Caco-2 (cell line): Measurements from ENCODE around the gene PTPRF. TPM values are rescaled to one million over a fixed set of nuclear protein-coding genes. Genes with fewer than 3 reads are reported as not detected.

Experiments used
- BruUV-seq: library from RNA; stranded (reverse); fragments of 400-500 nt; replicated peaks from 2 replicates; lab custom pipeline; 2021; lab: Mats Ljungman, UMichigan
- CTCF ChIA-PET: fragments of 300-600 bp; sonication (Branson Sonifier 250); formaldehyde crosslinking; loops from one replicate; lab custom pipeline; 2022; ENCODE audit warnings: antibody characterized with exemption; lab: Charles Lee
- POLR2A ChIA-PET: fragments of 300-600 bp; sonication (Branson Sonifier 250); formaldehyde crosslinking; loops from one replicate; lab custom pipeline; 2022; ENCODE audit warnings: antibody characterized with exemption; lab: Charles Lee
- DNase-seq, 2 experiments: peaks; one replicate each; pipeline versions ENCODE4 v3.0.0 to v3.0.0-alpha.2; 2020 to 2022
- H3K27me3 ChIP-seq: replicated peaks from 2 replicates; pipeline ENCODE4 v1.6.0; 2011; ENCODE audit warnings: low read length; ENCODE audit not compliant: control insufficient read depth, insufficient read depth
- H3K36me3 ChIP-seq: 2 replicates; pipeline ENCODE4 v1.5.1; 2011; ENCODE audit warnings: low read length; ENCODE audit not compliant: control insufficient read depth, insufficient read depth
- H3K4me1 ChIP-seq: fragments of 250-450 bp; sonication (Bioruptor Pico); 2 replicates; pipeline ENCODE4 v1.5.1; 2020; ENCODE audit warnings: mild to moderate bottlenecking
- H3K4me3 ChIP-seq: 2 replicates; pipeline ENCODE4 v1.5.1; 2011; ENCODE audit warnings: low read depth, mild to moderate bottlenecking, control low read depth, low read length
- H3K9me3 ChIP-seq: fragments of 250-450 bp; sonication (Bioruptor Pico); 2 replicates; pipeline ENCODE4 v1.5.1; 2020; ENCODE audit warnings: mild to moderate bottlenecking, moderate library complexity
- H3K27ac Mint-ChIP-seq: one replicate; pipeline ENCODE4 v1.8.0; 2022; ENCODE audit warnings: mixed read lengths; ENCODE audit not compliant: unreplicated experiment
- H3K27me3 Mint-ChIP-seq: one replicate; pipeline ENCODE4 v1.8.0; 2022; ENCODE audit warnings: mixed read lengths; ENCODE audit not compliant: insufficient read depth, unreplicated experiment
- H3K36me3 Mint-ChIP-seq: one replicate; pipeline ENCODE4 v1.8.0; 2022; ENCODE audit warnings: mild to moderate bottlenecking, mixed read lengths; ENCODE audit not compliant: insufficient read depth, unreplicated experiment
- H3K4me1 Mint-ChIP-seq: one replicate; pipeline ENCODE4 v1.8.0; 2022; ENCODE audit warnings: low read depth, mixed read lengths; ENCODE audit not compliant: unreplicated experiment
- H3K4me3 Mint-ChIP-seq: one replicate; pipeline ENCODE4 v1.8.0; 2022; ENCODE audit warnings: mild to moderate bottlenecking, moderate library complexity, mixed read lengths; ENCODE audit not compliant: unreplicated experiment
- H3K9me3 Mint-ChIP-seq: one replicate; pipeline ENCODE4 v1.8.0; 2022; ENCODE audit warnings: mixed read lengths; ENCODE audit not compliant: unreplicated experiment
- CTCF ChIP-seq, 2 experiments: fragments of 200-600 bp in 1 of 2; IDR thresholded peaks; 1 replicate in 1 of 2; 2 replicates in 1 of 2; pipeline versions ENCODE4 v1.5.1 to v1.8.0; 2011 to 2022; ENCODE audit warnings: antibody characterized with exemption in 1 of 2, control low read depth in 1 of 2, inconsistent platforms in 1 of 2, low read depth in 1 of 2, low read length in 1 of 2, mild to moderate bottlenecking in 1 of 2, moderate library complexity in 1 of 2; ENCODE audit not compliant: insufficient read depth in 1 of 2, severe bottlenecking in 1 of 2, unreplicated experiment in 1 of 2
- intact Hi-C: fragments of 100-400 bp; cut with micrococcal nuclease; formaldehyde crosslinking; loops from one replicate; pipeline ENCODE4 v1.10.0; 2022; ENCODE audit not compliant: unreplicated experiment
- total RNA-seq: library from RNA; stranded (reverse); gene quantifications from 2 replicates; pipeline ENCODE4 v1.2.3, GENCODE V29; 2022

The PTPRF gene
- total RNA-seq, 1 experiment from 2014 or later: 158 TPM

GRCh38 chr1:43492826-43493225 is 37.9 kb upstream of the PTPRF start:
- Mint-ChIP-seq H3K27me3 (no peaks in the 10 kb centered on the region), H3K36me3 (no peaks in the 10 kb centered on the region), H3K4me3 (no peak overlapping the region), H3K9me3 (peaks cover 29% of the 10 kb centered on the region), H3K4me1 (peaks cover 10% of the 10 kb centered on the region), H3K27ac (no peak overlapping the region)
- no peak for DNase-seq
- no peak for TF ChIP-seq CTCF (IDR thresholded peaks at IDR 0.05; ENCODE audit: insufficient read depth in 1 of 2, low read depth in 1 of 2, low read length in 1 of 2, severe bottlenecking in 1 of 2, unreplicated experiment in 1 of 2)
- no peaks in the 10 kb centered on the region for H3K27me3 ChIP-seq
- ChIA-PET POLR2A (no interaction called here), CTCF (no interaction called here)
- H3K4me3 ChIP-seq: no peak overlapping the region
- peaks cover 6% of the 10 kb centered on the region; the same call in 1 of the 2 replicates for H3K4me1 ChIP-seq
- H3K36me3 ChIP-seq: no peaks in the 10 kb centered on the region
- intact Hi-C loops: no loop called here
- BruUV-seq: no TSS peak
- no peaks in the 10 kb centered on the region; the same call in 1 of the 2 replicates for H3K9me3 ChIP-seq

- peak overlapping the region; percentile 70 for H3K27ac Mint-ChIP-seq
- Histone ChIP-seq H3K36me3 (no peaks in the 10 kb centered on the region), H3K4me1 (peaks cover 6% of the 10 kb centered on the region; the same call in 1 of the 2 replicates), H3K4me3 (no peak overlapping the region), H3K27me3 (no peaks in the 10 kb centered on the region), H3K9me3 (no peaks in the 10 kb centered on the region)
- no peak for TF ChIP-seq CTCF (IDR thresholded peaks at IDR 0.05; ENCODE audit: insufficient read depth in 1 of 2, low read depth in 1 of 2, low read length in 1 of 2, severe bottlenecking in 1 of 2, unreplicated experiment in 1 of 2)
- H3K4me1 Mint-ChIP-seq: peaks cover 10% of the 10 kb centered on the region
- no peak overlapping the region for H3K4me3 Mint-ChIP-seq
- no peaks in the 10 kb centered on the region for H3K36me3 Mint-ChIP-seq
- H3K27me3 Mint-ChIP-seq: no peaks in the 10 kb centered on the region
- ChIA-PET POLR2A (no interaction called here), CTCF (interaction anchor here (0.6 kb wide), 1 partner anchor 32 kb away, joined by 4 read pairs; no protein-coding TSS in a partner anchor)
- no TSS peak for BruUV-seq
- no peak for DNase-seq
- peaks cover 26% of the 10 kb centered on the region for H3K9me3 Mint-ChIP-seq
- intact Hi-C loops: no loop called here
Measured at GRCh38 chr1:43493661-43494450, 36.8 kb upstream of the PTPRF start.

- peaks cover 6% of the 10 kb centered on the region; the same call in 1 of the 2 replicates for H3K4me1 ChIP-seq
- H3K9me3 ChIP-seq: no peaks in the 10 kb centered on the region
- Mint-ChIP-seq H3K4me1 (peaks cover 10% of the 10 kb centered on the region), H3K36me3 (no peaks in the 10 kb centered on the region), H3K9me3 (peaks cover 12% of the 10 kb centered on the region), H3K27me3 (no peaks in the 10 kb centered on the region), H3K4me3 (no peak overlapping the region), H3K27ac (no peak overlapping the region)
- intact Hi-C loops: no loop called here
- TF ChIP-seq CTCF (IDR thresholded peaks at IDR 0.05; ENCODE audit: insufficient read depth in 1 of 2, low read depth in 1 of 2, low read length in 1 of 2, severe bottlenecking in 1 of 2, unreplicated experiment in 1 of 2): no peak
- CTCF ChIA-PET: no interaction called here
- no peak for DNase-seq
- H3K4me3 ChIP-seq: no peak overlapping the region
- no peaks in the 10 kb centered on the region for H3K27me3 ChIP-seq
- BruUV-seq: no TSS peak
- no peaks in the 10 kb centered on the region for H3K36me3 ChIP-seq
- POLR2A ChIA-PET: no interaction called here
Measured at GRCh38 chr1:43495204-43495603, 35.5 kb upstream of the PTPRF start.
